GM18520 (cell line): ENCODE measurements around the gene DDRGK1.

Experiments used
- ATAC-seq: cut with Tn5 transposase; IDR thresholded peaks from one replicate; pipeline ENCODE4 v1.9.1; 2021; ENCODE audit not compliant: unreplicated experiment

The DDRGK1 gene

GRCh38 chr20:3204124-3204794 is at the start of gene DDRGK1:
TSS of gene DDRGK1 (minus strand) at chr20:3204682. CDS start at chr20:3204627, 55 bp downstream.
- ATAC-seq = peak; percentile 72

- no peak for ATAC-seq
Measured at GRCh38 chr20:3251806-3252205, 47.3 kb upstream of the DDRGK1 start.

- ATAC-seq = no peak
Measured at GRCh38 chr20:3250091-3250504, 45.6 kb upstream of the DDRGK1 start.

GRCh38 chr20:3248993-3249347 is 44.5 kb upstream of the DDRGK1 start:
- no peak for ATAC-seq

- ATAC-seq = no peak
Measured at GRCh38 chr20:3248167-3248992, 43.9 kb upstream of the DDRGK1 start.

GRCh38 chr20:3247638-3248037 is 43.2 kb upstream of the DDRGK1 start:
- no peak for ATAC-seq

- no peak for ATAC-seq
Measured at GRCh38 chr20:3246682-3247081, 42.2 kb upstream of the DDRGK1 start.

- ATAC-seq = no peak
Measured at GRCh38 chr20:3245711-3246110, 41.2 kb upstream of the DDRGK1 start.

- no peak for ATAC-seq
Measured at GRCh38 chr20:3245156-3245555, 40.7 kb upstream of the DDRGK1 start.

- ATAC-seq = no peak
Measured at GRCh38 chr20:3244613-3245012, 40.1 kb upstream of the DDRGK1 start.

- ATAC-seq = no peak
Measured at GRCh38 chr20:3243718-3244358, 39.4 kb upstream of the DDRGK1 start.

- ATAC-seq = no peak
Measured at GRCh38 chr20:3242172-3242692, 37.8 kb upstream of the DDRGK1 start.

- ATAC-seq = no peak
Measured at GRCh38 chr20:3240776-3241363, 36.4 kb upstream of the DDRGK1 start.

GRCh38 chr20:3239867-3240775 is 35.6 kb upstream of the DDRGK1 start:
- no peak for ATAC-seq

GRCh38 chr20:3239026-3239866 is 34.8 kb upstream of the DDRGK1 start, which contains the start of gene SLC4A11:
TSS of gene SLC4A11 (minus strand) at chr20:3239190. CDS start at chr20:3239137, 53 bp downstream.
- ATAC-seq = no peak

- no peak for ATAC-seq
Measured at GRCh38 chr20:3238616-3239025, 34.1 kb upstream of the DDRGK1 start.

GRCh38 chr20:3237958-3238615 is 33.6 kb upstream of the DDRGK1 start:
- ATAC-seq = no peak

GRCh38 chr20:3237011-3237957 is 32.8 kb upstream of the DDRGK1 start:
- ATAC-seq = no peak
